Thymus (tissue), 11 donors: Measurements from ENCODE around the gene WFS1. TPM values are rescaled to one million over a fixed set of nuclear protein-coding genes. Genes with fewer than 3 reads are reported as not detected.

ENCODE experiments used
- DNase-seq, 9 donors: peaks; one replicate each; pipeline ENCODE4 v3.0.0-alpha.2; 2013; ENCODE audit warnings: low spot score in 9 of 9, low read depth in 6 of 9, missing footprints in 1 of 9
- H3K27ac ChIP-seq, 2 donors: one replicate each; pipeline ENCODE4 v1.5.1; 2013; ENCODE audit warnings: control low read depth in 1 of 2, low read depth in 1 of 2, low read length in 1 of 2, mild to moderate bottlenecking in 1 of 2, moderate library complexity in 1 of 2
- H3K27me3 ChIP-seq, 2 donors: one replicate each; pipeline ENCODE4 v1.5.1; 2013; ENCODE audit warnings: low read length in 1 of 2; ENCODE audit not compliant: control insufficient read depth in 2 of 2, insufficient read depth in 1 of 2
- H3K36me3 ChIP-seq, 2 donors: one replicate each; pipeline ENCODE4 v1.5.1; 2013; ENCODE audit warnings: low read length in 1 of 2, mild to moderate bottlenecking in 1 of 2, moderate library complexity in 1 of 2; ENCODE audit not compliant: control insufficient read depth in 2 of 2, insufficient read depth in 2 of 2
- H3K4me1 ChIP-seq, 2 donors: one replicate each; pipeline ENCODE4 v1.5.1; 2013; ENCODE audit warnings: low read length in 2 of 2; ENCODE audit not compliant: control insufficient read depth in 2 of 2, insufficient read depth in 2 of 2
- H3K4me3 ChIP-seq, 2 donors: one replicate each; pipeline ENCODE4 v1.5.1; 2013; ENCODE audit warnings: low read length in 2 of 2, control low read depth in 1 of 2, mild to moderate bottlenecking in 1 of 2
- H3K9me3 ChIP-seq, 2 donors: one replicate each; pipeline ENCODE4 v1.5.1; 2013; ENCODE audit warnings: low read length in 1 of 2, mild to moderate bottlenecking in 1 of 2; ENCODE audit not compliant: control insufficient read depth in 2 of 2, insufficient read depth in 1 of 2
- WGBS: extraction: QIAGEN DNeasy Blood & Tissue Kit; methylation state at CpG from one replicate; pipeline ENCODE4 v1.1.7; 2013; 5-methylcytosine and 5-hydroxymethylcytosine counted together
- polyA plus RNA-seq: library from polyadenylated mRNA; stranded (reverse); fragments of 200-250 nt; gene quantifications from one replicate; pipeline ENCODE4 v1.2.3, GENCODE V29; 2013
- total RNA-seq: library from RNA; stranded (reverse); fragments of 120-200 nt; gene quantifications from one replicate; pipeline ENCODE4 v1.2.4, GENCODE V29; 2013
- donor health status: healthy.

The WFS1 gene
- total and polyA plus RNA-seq, 2 donors, result 1.5 to 5.1 TPM

DNA sequence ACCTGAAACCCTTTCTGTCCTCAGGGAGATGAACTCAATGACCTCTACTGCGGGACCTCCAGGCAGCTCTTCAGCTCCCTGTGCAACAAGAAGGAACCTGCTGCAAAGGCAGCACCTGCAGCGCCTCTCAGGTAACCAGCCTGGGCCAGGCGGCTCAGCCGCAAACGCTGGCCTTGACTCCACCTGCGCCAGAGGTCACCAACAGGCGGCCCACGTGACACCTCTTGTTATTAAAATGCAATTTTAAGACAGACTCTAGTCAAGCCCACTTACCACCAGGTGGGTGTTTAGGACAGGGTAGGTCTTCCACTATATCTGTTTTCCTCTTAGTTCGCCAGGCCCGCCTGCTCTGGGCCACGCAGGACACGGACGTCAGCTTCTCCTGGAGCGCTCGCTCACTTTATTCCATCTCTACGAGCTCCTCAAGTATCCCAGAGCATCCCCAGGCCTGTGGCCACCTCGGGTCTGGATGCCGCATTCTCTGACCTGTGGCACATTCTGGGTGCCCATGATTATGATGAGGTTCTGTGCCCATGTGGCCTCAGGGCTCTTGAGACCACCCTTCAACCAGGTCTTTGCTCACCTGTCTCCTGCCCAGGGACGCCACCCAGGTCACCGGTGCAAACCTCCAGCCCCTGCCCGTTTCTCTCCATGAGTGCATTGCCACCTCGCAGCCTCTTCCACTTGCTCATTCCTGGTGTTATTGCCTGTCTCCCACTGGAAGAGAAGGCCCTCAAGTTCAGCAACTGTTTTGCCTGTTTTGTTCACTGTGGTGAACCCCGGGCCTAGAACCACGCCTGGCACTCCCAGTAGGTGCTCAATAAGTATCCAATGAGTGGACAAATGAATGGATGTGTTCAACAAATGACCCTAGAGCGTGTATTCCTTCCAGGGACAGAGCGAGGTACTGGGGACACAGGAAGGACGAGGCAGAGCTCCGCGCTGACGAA, 36.5 kb upstream of the WFS1 start:
- Histone ChIP-seq H3K27me3 (no peaks in the 10 kb centered on the region), H3K36me3 (no peaks in the 10 kb centered on the region), H3K4me1 (no peaks in the 10 kb centered on the region), H3K9me3 (no peaks in the 10 kb centered on the region), H3K27ac (no peak overlapping the region), H3K4me3 (no peak overlapping the region)
- 92% methylated on average over 30 of the region's 30 CpGs for WGBS
- no peak for DNase-seq

- Histone ChIP-seq H3K36me3 (no peaks in the 10 kb centered on the region), H3K9me3 (no peaks in the 10 kb centered on the region), H3K27me3 (no peaks in the 10 kb centered on the region), H3K4me1 (no peaks in the 10 kb centered on the region), H3K27ac (no peak overlapping the region), H3K4me3 (no peak overlapping the region)
- 91% methylated on average over 6 of the region's 6 CpGs for WGBS
- no peak for DNase-seq
Measured at GRCh38 chr4:6233929-6234328, 35.7 kb upstream of the WFS1 start.

DNA sequence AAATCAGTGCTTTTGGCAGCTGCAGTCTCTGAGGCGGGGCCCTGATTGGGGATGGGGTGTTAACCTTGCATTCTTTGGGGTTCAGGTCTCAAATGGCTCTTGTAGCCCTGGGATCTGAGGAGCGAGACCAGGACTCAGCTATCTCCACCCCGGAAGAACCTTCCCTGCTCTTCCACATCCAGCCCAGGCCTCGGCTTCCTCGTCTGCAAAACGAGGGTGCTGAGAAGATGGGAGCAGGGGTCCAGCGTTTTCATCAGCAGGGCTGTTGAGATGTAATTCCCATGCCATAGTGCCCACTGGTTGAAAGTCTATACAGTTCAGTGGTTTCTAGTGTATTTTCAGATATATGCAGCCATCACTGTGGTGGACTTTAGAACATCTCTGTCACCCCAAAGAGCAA, 34.6 kb upstream of the WFS1 start:
- no peak for DNase-seq
- no peaks in the 10 kb centered on the region for H3K9me3 ChIP-seq
- H3K36me3 ChIP-seq, result no peaks in the 10 kb centered on the region
- H3K27ac ChIP-seq, result no peak overlapping the region
- 88% methylated on average over 7 of the region's 7 CpGs for WGBS
- no peaks in the 10 kb centered on the region for H3K27me3 ChIP-seq
- H3K4me3 ChIP-seq, result no peak overlapping the region
- H3K4me1 ChIP-seq, result no peaks in the 10 kb centered on the region

DNA sequence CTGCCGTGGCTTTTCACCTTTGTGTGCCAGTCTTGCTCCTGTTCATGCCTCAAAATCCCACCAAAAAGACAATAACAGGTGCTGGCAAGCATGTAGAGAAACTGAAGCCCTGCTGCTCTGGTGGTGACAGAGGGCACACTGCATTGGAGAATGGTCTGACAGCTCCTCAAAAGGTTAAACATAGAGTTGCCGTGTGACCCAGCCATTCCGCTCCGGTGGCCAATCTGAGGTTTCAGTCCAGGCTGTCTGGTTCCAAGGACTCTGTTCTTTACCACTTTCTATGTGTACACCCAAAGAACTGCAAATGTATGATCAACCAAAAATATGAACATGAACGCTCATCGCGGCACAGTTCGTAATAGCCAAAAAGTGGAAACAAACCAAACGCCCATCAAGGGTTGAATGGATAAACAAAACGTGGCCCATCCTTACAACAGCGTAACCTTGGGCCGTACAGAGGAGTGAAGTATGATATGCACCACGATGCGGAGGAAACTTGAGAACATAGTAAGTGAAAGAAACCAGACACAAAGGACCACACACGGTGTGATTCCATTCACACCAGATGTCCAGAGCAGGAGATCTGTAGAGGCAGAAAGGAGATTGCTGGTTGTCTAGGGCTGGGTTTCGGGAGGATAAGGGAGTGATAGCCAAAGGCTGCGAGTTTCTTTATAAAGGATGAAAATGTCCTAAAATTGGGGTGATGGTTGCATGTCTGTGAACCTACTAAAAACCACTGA, 33.6 kb upstream of the WFS1 start:
- Histone ChIP-seq H3K4me3 (no peak overlapping the region), H3K36me3 (no peaks in the 10 kb centered on the region), H3K4me1 (no peaks in the 10 kb centered on the region), H3K9me3 (no peaks in the 10 kb centered on the region), H3K27ac (no peak overlapping the region), H3K27me3 (no peaks in the 10 kb centered on the region)
- WGBS, result 87% methylated on average over 17 of the region's 17 CpGs
- DNase-seq, result no peak

DNA sequence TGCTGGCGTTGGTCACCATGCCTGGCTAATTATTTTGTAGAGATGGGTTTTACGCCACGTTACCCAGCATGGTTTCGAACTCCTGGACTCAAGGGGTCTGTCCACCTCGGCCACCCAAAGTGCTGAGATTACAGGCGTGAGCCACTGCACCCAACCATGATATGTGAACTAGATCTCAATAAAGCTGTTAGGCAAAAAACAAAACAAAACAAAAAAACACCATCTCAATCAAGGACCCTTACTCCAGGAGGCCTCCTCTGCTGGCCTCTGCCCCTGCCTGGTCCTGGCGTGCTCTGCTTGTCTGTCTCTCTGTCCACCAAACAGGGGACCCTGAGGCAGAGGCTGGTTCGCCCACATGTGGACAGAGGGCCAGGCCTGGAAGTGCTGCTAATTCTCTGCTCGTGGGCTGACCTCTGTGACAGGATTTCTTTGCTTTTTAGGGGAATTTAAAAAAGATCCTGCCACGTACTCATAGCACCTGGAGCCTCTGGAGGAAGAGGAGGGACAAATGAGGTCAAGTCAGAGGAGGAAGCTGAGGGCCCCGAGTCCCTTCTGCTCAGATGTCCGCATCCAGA, 32.7 kb upstream of the WFS1 start:
- Histone ChIP-seq H3K9me3 (no peaks in the 10 kb centered on the region), H3K4me3 (no peak overlapping the region), H3K36me3 (no peaks in the 10 kb centered on the region), H3K27ac (no peak overlapping the region), H3K27me3 (no peaks in the 10 kb centered on the region), H3K4me1 (no peaks in the 10 kb centered on the region)
- WGBS, result 82% methylated on average over 12 of the region's 12 CpGs
- DNase-seq, result no peak

DNA sequence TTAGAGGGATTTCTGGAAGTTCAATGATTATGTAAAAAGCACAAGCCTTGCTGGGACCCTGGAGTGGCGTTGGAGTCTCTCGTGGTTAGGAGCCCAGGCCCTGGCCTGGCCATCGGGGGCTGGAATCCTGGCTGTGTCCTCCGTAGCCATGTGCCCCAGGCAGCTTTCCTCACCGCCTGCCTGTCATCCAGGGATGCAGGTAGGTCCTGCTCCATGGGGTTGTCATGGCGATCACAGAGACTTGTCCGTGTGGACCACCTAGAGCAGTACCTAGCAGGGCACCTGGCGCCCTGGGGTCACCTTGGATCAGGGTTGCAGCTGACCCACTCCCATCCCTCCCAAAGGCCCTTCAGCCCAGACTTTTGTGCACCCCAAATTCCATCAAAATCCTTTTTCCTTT, 30.2 kb upstream of the WFS1 start:
- no peaks in the 10 kb centered on the region for H3K4me1 ChIP-seq
- no peak overlapping the region for H3K27ac ChIP-seq
- peaks cover 0 to 2% of the 10 kb centered on the region in 2 donors for H3K27me3 ChIP-seq
- H3K4me3 ChIP-seq, result no peak overlapping the region
- 90% methylated on average over 8 of the region's 8 CpGs for WGBS
- no peaks in the 10 kb centered on the region for H3K36me3 ChIP-seq
- DNase-seq, result no peak
- peaks cover 0 to 11% of the 10 kb centered on the region in 2 donors for H3K9me3 ChIP-seq

- H3K9me3 ChIP-seq, result peaks cover 0 to 11% of the 10 kb centered on the region in 2 donors
- peaks cover 0 to 7% of the 10 kb centered on the region in 2 donors for H3K27me3 ChIP-seq
- no peaks in the 10 kb centered on the region for H3K4me1 ChIP-seq
- no peaks in the 10 kb centered on the region for H3K36me3 ChIP-seq
- no peak overlapping the region for H3K4me3 ChIP-seq
- no peak for DNase-seq
- H3K27ac ChIP-seq, result no peak overlapping the region
- 85% methylated on average over 11 of the region's 11 CpGs for WGBS
Measured at GRCh38 chr4:6239968-6240367, 29.7 kb upstream of the WFS1 start.

DNA sequence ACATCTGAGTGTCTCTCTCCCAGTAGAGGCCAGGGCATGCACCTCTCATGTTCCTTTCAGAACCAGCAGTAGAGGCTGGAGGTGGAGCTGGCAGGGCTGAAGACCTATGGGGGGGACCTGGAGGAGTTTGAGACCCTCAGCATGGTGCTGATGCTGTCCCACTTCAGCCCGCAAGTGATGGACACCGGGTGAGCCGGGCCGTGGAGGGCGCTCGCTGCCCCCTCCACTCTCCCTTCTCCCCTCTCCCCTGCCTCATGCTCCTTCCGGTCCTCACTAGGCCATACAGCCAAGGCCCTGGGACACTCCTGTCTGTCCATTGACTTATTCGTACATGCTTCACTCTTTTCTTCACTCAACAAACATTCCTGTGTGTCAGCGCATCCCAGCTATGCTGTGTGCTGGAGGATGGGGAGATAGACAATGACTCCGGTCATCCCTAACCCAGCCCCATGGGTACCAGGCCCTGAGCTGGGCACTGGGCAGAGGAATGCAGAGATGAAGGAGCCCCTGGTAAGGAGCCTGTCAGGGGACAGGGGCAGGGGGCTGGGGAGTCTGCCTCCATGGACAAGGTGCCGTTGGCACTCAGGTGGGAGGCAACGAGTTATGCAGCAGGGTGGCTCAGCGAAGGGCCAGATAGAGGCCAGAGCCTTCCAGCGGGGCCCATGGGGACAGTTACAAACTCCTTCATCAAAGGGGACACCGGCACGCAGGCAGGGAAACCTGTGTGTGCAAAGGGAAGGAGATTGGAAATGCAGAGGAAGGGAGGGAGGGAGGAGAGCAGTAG, 28.4 kb upstream of the WFS1 start:
- no peaks in the 10 kb centered on the region for H3K4me1 ChIP-seq
- H3K36me3 ChIP-seq, result no peaks in the 10 kb centered on the region
- H3K9me3 ChIP-seq, result peaks cover 0 to 11% of the 10 kb centered on the region in 2 donors
- DNase-seq, result no peak
- no peak overlapping the region for H3K27ac ChIP-seq
- 90% methylated on average over 16 of the region's 16 CpGs for WGBS
- peaks cover 5 to 20% of the 10 kb centered on the region in 2 donors for H3K27me3 ChIP-seq
- H3K4me3 ChIP-seq, result no peak overlapping the region
